DLD1 (cell line): ENCODE results near the gene WDR1.

Experiments
- in situ Hi-C: cut with HindIII; loops from 2 replicates; pipeline ENCODE4 v1.10.0; 2017; ENCODE audit warnings: low sequenced_read_pairs

WDR1 gene

DNA sequence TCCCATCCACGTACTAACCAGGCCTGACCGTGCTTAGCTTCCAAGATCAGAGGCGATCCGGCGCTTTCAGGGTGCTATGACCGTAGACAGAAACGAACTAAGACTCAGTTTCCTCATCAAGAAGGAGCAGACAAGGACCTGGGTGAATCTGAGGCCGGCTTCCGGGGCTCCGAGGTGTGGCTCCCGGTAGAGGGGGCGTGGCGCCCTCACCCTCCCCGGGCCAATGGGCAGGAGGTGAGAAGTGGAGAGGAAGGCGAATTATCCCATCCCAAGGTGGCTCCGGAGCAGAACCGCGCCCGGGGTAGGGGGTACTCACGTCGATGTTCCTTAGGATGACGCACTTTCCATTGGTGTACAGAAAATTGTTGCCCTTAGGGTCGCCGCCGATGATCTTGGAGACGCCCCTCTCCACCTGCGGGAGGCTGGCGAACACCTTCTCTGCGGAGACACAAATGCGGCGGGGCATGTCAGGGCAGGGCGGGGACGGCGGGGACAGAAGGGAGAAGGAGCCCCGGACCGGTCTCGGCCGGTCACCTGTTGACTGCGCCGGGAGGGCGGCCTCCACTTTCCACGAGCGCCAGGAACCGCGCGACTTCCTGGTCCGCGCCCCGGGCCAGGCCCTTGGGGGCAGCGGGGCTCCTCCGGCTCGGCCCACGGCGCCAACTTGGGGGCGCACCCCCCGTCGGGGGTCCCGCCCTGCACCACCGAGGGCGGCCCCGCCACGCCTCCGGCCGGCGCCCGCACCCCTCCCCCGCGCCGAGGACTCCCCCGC is 616 bp downstream of the WDR1 start:
- in situ Hi-C loops: no loop called here

DNA sequence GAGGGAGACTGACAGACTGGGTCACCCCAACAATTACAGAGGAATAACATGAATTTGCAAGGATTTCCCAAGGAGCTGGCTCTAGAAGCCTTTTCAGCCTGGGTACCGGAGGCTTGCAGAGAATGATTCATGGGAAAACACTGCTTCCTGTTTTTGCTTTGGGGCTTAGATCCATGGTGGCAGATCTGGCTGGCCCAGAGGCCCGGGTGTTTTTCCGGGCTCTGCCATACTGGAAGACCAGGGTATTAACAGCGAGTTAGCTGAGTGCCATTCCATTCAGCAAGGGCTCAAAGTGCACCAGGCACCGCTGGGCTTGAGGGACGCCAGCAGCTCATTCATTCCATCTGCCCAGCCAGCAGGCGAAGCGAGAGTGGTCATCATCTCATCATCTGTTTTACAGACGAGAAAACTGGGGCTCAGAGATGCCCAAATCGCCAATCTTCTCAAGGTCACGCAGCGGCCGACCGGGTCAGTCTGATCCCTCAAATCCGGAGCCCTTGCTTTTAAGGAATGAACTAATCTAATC is 1.3 kb downstream of the WDR1 start:
- in situ Hi-C loops: no loop called here

DNA sequence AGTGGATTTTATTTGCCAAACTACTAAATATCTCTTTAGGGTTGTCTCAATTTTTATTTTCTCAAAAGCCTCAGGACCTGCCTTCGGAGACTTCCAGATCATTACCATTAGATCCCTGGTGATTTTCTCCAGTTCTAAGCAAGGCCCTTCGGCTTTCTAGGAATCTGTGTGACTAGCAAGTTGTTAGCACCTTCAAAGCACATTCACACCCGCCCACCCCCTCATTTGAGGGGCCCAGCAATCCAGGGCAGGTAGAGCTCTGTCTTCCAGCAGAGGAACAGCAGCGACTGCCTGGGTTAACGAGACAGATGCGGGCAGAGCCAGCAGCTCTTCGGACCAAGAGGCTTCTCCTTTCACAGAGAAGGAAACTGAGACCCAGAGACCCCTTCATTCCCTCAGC is 2.0 kb downstream of the WDR1 start:
- in situ Hi-C loops: no loop called here

DNA sequence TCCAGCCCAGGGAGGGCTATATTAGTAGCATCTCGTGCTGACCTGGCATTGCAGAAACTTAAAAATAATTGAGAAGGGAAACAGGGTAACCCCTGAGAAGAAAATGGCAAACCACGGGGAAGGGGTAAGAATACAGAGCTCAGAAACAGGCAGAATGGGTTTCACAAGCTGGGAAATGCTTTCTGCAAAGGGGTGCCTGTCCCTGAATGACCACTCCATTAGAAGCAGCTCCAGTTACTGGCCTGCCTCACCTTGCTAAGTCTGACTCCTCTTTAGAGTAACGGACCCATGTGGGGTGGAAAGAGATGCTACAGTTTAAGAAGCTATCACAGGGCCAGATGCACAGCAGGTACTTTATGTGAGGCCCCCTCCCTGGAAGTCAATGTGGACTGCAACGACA is 2.5 kb downstream of the WDR1 start:
- in situ Hi-C loops: no loop called here

DNA sequence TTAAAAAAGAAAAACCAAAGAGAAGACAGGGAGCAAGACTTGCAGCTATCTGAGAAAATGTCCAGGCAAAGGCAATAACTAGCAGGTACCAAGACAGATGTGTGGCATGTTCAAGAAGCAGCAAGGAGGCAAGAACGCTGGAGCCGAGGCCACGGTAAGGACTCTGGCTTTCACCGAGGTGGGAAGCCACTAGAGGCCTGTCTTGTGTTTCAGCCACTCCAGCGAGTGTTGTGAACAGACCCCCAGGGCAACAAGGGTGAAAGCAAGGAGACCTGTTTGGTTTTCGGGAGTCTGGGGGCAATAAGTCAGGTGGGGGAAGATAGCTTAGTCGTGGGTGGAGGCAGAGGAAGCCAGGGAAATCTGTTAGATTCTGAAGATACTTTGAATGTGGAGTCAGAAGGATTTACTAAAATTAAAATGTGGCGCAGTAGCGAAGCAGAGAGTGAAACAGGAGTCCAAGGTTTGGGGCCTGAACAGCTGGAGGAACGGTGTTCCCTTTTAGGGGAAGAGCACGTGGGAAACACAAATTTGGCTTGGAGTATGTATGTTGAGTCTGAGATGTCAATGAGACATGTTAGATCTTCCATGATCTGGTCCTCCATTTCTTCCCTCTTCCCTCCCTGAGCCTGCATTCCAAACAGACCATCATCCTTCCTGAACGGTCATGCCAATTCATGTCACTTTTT is 3.1 kb downstream of the WDR1 start:
- in situ Hi-C loops: no loop called here

DNA sequence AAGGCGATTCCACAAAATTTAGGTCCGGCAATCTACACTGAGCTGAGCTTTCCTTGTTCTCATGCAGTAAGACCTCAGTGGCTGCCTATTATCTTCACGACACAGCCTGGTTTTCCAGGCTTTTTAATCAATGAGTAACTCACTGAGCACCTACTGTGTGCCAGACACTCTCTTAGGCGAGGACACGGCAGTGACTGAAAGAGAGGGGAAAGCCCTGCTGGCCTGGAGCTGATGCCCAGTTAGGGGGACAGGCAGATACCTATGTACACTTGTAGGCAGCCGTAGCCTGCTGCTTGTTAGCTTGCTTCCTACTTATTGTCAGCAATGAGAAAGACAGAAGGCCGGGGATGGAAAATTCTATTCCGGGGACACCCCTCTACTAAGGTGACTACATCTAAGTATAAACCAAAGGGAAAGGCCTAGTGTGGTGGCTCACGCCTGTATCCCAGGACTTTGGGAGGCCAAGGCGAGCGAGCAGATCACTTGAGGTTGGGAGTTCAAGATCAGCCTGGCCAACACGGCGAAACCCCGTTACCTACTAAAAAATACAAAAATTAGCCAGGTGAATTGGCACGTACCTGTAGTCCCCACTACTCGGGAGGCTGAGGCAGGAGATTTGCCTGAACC is 3.8 kb downstream of the WDR1 start:
- in situ Hi-C loops: no loop called here

DNA sequence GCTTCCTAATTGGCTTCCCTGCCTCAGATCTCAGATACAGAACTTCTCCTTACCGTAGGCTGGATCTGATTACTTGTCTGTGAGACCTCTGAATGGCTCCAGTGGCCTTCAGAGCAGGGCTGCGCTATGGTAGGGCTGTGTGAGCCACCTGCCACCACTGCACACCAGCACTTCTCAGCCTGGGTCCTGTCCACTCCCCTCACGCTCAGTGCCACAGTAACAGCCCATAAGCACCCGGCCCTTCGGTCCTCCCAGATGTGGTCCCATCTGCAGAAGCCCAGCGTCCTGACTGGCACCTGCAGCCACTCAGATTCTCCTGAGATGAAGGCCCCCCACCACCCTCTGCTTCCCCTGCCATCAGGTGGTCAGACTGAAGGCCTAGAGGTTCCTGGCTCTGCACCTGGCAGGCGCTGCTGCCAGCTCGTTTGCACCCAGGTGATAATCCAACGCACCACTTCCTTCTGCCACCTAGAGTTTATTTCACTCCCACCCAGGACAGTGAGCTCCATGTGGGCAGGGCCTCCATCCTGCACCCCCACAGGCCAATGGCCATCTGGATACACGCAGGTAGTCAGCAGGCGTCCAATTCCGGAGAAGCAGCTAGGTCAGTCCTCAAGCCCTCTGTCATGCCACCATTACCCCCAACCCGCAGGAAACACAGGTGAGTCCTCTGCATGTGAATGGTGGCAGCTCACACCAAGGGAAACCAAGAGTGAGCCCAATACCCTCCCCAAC is 5.4 kb downstream of the WDR1 start:
- in situ Hi-C loops: no loop called here

DNA sequence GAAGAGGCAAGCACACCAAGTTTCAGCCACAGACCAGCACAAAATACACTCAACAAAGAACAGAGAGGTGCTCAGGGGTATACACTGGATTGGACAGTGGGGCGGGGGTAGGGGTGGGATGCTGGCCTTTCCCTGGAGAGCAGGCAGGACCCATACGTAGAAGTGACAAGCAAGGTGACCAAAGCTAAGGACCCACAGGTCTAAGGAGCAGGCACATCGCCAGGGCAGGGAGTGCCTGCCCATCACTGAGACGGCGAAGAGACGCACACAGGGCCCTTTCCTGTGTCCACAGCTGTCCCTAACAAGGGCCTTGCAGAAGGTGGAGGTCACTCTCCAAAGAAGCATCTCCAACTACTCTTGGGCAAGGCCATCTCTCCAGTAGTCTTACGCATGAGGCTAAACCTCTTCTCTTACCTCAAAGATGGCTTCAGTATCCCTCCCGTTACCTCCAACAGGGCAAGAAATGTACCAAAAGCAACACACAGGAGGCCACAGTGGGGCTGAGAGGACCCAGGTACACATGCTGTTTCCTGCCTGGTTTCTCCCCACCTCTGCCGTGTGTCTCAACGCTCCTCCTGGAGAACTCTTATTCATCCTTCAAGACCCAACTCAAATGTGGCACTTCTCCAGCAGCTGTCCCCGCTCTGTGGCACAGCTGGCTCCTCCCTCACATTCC is 6.5 kb downstream of the WDR1 start:
- in situ Hi-C loops: no loop called here

DNA sequence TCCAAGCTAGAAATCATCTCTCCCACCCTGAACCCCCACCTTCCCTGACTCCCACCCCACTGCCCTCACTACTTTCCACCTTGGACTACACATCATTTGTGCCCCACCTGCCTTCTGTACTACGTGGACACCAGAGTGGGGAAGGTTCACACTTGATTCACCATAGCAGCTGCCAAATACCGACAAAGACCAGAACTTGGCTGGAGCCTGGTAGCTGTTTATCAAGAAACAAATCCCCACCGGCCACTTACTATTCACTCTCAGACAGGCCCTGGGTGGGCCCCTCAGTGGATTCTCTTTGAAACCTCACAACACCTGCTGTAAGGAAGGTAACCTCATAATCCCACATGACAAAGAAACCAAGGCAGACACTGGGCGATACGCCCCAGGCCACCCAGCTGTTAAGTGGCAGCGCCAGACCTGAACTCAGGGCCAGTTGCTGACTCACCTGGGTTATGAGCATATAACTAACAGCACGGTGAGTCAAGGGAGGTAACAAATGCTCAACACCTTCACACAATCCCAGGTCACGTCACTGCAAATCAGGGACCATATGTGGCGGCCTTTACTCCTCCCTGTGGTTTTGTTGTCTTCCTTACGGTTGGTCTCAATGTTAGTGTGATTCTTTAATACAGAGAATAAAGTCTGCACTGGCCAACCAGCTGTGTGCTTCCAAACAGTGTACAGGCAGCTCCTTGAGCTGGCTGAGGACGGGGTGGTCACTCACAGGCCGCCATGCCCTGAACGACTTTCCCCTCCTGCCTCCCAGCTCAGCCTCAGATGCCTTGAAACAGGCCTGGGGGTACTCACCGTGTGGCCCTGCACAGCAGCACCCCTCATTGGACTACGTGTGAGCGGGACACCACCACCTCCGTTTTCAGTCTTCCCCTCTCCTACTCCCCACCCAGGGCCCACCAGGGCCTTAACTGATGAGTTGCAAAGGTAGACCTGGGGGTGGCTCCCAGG is 7.5 kb downstream of the WDR1 start:
- in situ Hi-C loops: no loop called here

DNA sequence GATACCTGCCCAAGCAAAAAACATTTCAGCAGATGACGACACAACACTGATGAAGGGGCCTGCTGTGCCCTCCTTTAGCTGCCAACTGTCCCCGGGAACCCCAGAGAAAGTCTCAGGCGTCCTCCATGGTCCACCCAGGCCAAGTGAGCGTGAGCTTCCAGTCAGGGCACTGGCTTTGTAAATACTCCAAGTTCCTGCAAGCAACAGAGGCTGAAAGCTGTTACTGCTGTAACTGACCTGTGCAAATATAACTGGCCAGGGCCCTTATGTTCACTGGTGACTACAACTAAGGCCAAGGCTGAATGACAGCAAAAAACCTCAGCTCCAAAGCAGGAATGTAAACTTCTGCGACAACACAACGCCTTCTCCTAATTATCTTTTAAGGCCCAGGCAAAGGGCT is 8.2 kb downstream of the WDR1 start:
- in situ Hi-C loops: no loop called here

DNA sequence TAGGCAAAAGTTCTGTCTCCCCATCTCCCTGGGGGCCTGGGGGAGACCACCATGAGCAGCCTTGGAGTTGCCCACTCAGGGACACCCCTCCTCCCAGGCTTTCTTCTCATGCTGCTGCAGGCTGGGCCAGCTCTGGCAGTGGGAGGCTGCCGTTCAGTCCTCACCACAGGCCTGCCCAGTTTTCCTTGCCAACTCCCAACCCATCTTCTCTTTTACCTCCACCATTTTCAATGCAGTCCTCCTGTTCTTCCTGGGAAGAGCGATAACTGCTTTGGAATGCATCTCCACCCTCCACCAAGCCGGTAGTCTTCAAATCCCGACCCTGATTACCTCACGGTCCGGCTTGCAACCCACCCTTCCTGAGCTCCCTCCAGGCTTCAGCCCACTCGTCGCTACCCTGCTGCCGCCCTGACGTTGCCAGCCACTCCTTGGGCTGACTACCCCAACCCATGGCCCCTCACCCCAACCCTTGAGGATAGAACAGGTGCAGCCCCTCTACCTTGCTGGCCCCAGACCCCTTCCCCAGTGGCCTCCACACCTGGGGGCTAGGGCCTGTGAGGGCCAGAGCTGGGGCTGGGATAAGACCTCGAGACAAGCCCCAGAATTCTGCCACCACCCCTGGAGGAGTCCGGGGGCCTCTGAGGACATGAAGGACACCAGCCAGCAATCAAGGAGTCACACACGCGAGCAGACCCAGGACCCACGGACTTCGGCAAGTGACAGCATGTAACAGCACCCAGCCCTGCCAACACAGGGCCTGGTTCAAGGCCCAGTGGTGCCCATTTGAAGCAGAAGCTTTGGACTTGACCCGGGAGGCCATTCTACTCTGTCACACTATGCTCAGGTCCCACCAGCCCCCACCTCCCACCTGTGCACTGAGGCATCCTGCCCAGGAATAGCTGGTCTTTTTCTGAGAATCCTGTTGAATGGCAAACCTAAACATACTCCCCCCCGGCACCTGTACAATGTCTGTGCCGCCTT is 9.2 kb downstream of the WDR1 start:
- in situ Hi-C loops: no loop called here

DNA sequence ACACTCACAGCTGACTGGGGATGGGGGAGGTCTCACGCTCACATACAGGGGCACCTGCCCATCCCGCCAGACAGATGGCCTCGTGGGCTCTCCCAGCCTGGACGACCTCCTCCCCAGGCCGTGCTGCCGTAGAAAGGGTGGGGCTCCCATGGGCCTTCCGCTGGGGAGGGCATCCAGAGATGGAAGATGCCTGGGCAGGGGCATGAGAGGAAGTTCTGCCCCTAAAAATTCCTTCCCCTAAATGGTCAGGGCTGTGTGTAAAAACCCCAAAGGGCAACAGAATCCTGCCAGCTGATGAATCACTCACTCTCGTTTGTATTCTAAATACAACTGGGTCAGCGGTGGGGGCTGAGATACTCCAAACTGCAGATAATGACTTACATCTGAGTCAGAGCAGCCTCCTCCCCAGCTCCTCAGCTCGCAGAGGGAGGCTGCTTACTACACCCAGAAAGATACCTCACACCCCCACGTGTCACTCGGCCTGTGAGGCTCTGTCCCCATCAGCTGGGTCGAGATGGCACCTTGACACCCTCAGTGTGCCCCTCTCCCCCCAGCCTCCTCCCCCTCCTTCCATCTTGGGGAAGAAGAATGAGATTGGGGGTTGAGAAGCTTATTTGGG is 10.1 kb downstream of the WDR1 start:
- in situ Hi-C loops: no loop called here

DNA sequence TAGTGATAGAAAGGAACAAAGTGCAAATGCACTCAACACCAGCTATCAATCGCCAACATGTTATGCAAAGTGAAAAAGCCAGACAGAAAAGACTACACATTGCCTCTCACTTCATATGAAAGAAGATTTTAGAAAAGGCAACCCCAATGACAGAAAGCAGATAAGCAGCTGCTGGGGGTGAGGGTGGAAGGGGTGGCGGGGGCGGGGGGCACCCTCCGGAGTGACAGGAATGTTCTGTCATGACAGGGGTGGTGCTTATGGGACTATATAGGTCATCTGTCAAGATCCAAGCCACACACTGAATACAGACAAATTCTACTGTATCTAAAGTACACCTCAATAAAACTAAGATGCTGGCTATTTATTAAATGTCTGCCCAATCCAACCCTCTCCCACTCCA is 10.7 kb downstream of the WDR1 start:
- in situ Hi-C loops: no loop called here

DNA sequence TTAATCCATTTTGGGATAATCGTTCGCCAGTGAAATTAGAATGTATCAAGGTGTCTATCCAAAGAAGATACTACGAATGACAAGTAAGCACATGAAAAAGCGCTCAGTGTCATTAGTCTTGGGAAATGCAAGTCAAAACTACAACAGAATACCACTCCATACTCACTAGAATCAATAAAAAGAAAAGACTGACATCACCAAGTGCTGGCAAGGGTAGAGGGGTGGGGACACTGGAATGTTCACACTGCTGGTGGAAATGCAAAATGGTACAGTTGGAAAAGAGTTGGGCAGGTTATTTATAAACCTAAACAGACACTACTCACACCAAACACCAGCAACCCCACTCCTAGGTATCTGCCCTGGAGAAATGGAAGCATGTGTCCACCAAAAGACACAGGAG is 11.2 kb downstream of the WDR1 start:
- in situ Hi-C loops: no loop called here

DNA sequence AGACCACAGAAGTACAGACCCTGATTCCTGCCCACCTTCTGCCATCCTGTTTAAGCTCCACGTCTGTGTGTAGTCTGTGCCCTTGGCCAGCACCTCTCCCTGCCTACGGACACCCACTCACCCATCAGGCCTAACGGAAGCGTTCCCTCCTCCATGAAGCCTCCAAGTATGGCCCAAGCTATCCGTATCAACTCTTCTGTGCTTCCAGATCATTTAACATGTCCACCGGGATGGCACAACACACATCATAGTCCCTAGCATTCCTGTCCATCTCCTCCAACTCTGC is 11.7 kb downstream of the WDR1 start:
- in situ Hi-C loops: no loop called here

DNA sequence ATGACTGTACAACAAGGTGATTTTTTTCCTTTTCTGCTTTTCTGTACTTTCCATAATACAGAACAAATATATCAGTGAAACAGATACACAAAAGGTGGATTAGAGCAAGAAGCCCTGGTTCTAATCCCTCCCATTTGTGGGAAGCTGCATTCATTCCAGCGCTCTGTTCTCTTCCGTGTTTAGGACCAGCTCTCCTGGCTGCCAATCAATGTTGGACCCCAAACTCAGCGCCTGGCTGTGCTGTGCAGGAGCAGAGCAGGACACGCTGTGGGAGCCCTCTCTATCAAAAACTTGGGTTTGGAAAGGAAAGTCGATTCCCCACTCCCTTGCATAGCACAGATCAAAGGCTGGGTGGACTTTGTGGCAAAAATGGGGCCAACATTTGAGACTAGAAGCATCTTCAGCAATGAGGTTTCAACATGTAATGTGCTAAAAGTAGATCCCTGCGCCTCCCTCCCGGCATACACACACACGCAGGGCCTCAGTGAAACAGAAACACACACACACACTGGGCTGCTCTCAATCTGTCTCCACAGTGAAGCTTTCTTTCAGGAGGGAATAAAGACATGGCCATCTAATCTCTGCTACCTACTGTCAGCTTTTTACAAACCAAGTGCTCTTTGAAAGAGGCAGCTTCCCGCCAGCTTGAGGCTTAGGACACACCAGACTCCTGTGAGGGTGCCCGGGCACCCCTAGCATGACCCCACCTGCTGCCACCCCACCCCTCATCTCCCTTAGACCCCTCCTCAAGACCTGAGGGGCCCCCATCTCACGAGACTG is 12.2 kb downstream of the WDR1 start:
- in situ Hi-C loops: no loop called here
